ENCODE data around the gene PC.

The PC gene

DNA sequence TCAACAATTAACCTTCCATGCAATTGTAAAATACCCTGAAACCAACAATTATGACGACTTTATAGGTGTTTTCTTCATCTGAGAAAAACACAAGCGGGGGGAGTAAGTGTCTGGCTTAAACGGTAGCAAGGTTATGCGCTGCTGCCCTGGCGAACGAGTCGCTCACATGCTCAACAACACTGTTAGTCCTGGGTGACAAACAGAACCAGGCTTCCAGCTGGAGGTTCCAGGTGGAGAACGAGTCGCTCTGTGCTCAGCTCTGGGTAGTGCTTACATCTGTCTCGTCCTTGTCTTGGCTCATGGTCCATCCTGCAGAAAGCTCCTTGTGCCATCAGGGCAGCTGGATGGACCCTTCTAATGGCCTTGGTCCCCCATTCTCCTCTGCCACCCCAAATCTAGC, 48.2 kb downstream of the PC start:
- DNase-seq, result no peak

DNA sequence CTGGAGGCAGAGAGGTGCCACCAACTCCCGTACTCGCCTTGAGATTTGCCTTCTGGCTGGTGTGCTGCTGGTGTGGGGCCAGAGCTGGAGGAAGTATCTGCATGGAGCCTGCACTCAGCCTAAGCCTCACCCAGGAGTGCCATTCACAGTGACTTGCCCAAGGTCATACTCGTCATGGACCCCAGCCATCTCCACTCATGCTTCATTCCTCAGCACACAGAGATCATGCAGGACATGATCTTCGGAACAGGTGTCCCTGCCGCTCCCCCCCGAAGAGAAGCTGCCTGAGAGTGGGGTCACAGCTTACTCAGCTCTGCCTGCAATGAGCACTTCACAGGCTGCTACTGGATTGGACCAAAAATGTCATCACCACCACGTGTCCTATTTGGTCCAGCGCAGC, 49.0 kb downstream of the PC start:
- DNase-seq, result no peak

DNA sequence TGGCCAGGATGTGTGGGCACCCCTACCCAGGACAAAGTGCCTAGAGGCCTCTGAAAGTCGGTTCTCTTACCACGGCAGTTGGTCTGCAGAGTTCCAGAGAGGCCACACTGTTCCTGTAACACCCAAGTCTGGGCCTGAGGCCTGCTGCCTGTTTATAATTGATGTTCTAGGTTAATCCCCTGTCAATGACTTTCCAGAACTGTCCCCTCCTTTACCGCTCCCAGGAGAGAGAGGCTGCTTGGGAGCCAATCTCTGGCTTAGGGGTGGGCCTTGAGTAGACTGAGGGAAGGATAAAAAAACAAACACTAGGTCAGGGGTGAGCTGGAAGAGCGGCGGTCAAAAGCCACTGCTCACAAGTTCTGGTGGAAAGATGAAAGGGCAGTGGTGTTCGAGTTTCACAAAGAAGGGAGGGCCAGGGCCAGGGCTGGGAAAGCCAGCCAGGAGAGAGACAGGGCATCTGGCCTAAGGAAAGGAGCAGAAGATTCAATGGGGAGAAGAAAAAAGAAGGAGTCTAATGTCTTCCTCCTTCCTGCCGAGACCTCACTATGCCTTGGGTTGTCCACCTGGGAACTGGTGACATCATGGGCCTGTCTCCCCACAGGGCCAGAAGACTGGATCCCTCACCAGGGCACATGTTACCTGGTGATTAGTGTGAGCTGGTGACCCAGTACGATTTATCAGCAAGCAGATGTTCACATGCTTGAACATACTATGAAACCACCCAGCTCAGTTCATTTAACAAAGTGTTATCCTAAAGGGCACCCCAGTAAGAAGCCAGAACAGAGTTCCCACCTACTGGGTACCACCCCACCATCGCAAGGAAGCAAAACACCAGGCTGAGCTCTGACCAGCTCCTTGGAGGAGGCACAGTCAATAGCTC, 50.2 kb downstream of the PC start:
- DNase-seq, result no peak

DNA sequence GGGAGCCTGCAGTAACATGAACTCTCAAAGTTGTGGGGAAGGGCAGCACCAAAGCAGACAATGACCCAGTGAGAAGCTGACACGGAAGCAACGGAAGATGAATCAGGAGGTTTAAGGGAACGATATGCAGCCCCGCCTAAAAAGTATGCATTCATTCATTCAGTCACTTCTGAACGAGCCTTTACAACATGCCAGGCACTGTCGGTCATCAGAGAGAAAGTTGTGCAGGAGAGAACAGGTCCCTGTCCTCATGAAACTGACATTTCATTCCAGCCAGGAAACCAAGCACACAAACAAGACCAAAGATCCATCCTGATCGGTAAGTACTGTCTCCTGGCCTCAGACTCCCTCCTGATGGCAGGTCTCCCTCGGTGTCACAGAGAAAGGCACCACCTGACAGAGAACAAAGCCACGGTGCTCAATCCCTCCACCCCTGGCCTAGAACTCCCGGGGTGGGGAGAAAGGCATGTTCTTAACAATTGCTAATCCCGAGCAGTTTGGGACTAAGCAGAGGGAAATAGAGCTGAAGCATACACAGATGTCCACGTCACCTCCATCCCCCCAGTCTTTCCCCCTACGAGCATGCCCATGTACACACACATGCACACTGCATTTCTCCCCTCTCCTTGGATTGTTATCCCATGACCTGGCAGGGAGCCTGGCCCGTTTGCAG, 52.0 kb downstream of the PC start:
- no peak for DNase-seq

DNA sequence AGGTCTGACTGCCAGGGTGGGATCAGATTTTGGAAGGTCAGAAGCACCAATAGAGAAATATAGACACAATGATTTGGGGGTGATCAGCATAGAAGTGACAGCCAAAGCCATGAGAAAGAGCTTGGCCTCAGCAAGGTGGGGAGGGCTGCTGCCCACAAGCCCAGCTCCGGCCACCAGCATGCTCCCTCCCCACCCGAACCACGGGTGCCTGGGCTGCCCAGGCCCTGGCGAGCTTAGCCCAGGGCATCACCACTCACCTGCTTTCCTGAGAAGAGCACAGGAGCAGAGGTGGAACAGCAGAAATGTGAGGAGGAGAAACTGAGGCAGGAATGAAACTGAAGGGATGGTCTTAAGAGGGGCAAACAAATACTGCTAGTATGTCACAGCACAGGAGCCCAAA, 52.6 kb downstream of the PC start:
- DNase-seq, result no peak

DNA sequence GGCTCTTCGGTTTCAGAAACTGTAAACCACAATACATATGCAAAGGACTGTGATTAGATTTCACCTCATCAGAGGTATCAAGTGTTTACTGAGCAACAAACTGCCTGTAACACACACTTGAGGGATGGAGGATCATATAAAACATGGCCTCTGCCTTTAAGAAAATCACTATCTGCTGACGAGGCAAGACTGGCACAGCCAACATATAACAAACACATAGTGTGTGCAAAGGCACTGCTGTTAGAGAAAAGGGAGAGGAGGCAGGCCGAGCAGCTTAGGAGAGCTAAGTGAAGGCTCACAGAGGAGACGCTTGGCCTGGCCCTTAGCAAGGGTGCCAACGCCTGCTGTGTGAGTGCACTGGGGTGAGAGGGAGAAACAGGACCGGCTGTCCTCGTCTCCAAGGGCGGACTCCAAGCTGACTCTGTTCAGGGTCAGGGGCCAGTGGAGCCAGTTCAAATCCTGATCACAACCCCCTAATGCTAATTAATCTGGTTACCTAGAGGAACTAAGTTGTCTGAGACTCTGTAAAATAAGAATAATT, 53.1 kb downstream of the PC start:
- DNase-seq, result no peak

DNA sequence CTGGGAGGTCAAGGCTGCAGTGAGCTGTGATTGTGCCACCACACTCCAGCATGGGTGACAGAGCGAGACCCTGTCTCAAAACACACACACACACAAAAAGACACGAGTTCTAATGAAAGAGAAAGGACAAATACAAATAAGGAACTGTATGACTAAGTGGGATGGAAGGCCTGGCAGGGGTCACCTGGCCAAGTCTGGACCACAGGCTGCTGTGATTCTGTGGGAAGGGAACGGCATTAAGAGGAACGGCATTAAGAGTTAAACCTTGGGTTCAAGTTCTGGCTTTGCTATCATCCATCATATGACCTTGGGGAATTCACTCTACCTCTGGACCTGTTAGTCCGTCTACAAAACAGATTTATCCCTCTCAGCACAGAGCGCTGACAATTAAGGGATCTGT, 53.6 kb downstream of the PC start:
- no peak for DNase-seq

DNA sequence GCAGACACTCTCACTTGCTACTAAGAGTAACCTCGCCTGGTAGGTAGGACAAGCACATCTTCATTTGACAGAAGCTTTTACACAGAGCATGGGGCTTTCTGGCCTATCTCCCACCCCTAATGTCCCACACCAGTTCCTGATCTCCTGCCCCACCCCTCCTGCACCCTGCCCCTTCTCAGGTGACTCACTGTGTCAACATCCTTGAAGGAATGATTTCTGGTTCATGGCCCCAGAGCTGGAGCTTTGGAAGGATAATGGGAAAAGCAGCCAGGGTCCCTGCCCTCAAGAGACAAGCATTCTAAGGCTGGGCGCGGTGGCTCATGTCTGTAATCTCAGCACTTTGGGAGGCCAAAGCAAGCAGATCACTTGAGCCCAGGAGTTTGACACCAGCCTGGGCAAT, 54.1 kb downstream of the PC start:
- DNase-seq, result no peak

DNA sequence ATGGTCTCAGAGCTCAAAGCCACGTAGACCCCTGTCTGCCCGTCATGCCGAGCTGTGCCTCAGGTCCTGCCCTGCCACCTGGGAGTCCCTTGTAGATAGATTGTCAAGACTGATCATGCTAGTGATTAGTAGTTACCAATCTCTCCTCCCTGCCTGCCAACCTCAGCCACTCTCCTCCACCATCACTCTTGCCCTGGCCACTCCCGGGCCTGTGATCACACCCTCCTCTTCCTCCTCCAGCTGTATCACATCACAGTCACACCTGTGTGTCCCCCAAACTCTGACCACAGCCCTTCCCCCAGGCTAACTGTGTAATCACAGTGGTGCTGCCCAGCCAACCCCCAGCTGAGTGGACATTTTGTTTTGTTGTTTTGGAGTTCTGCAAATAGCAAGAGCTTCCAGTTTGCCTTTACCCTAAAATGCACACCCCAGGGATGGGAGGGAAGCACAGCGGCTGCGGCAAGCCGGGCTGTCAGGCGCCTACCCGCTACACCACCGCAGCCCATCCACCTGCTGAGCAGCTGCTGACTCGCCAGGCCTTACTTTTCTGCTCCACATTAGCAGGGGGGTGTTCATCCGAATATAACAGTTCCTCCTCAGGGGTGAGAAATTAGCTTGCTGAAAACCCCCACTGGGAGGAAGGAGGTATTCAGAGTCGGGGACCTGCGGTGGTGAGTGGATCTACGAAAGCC, 55.6 kb downstream of the PC start:
- DNase-seq, result no peak

DNA sequence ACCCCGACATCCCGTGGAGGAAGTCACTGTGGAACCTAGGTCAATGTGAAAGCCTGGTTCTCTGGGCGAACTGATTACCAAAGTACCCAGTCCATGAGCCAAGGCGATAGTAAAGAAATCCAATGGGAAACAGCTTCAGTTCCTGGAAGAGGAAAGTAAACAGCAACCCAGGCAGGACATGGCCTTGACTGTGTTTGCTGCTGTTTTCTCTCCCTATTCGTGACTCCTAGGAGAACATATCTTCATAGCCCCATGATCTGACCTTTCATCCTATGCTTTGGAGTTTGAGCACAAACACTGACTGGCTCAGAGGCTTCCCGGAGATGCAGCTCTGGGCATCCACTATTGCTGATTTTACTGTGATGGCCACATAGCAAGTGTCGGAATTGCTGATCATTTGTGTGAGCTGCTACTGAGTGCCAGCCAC, 56.2 kb downstream of the PC start:
- no peak for DNase-seq

DNA sequence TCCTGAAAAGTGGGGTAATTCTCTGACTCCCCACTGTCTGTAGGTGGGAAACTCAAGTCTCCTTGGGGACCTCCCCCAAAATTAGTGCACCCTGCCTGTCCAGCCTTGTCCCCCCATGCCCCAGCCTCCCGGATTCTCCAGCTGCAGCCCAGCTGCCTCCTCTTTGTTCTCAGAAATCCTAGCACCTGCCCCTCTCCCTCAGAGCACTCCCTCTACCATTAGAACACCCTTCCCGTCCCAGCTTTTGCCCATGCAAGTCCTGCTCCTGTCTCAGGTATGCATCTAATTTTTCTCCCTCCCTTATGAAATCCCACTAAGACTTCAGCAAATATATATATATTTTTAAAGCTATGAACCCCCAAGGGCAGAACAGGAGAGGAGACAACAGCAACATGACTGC, 64.0 kb downstream of the PC start:
- no peak for DNase-seq

DNA sequence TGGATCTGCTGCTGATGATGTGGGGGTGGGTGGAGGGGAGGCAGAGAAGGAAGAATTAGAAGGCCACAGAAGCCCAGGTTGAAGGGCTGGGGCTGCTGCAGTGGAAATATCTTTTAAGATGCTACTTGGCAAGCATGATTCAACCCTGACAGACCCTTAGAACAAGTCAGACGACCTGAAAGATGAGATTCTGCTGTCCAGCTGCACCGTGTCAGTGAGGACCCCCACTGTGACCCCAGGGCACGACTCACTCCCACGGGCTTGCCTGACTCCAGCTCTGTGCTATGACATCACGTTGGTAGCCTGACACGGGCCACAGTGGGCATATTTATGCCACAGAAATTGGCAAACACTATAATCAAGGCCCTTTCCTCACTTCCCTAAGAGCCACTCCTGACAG, 65.3 kb downstream of the PC start:
- DNase-seq, result no peak

DNA sequence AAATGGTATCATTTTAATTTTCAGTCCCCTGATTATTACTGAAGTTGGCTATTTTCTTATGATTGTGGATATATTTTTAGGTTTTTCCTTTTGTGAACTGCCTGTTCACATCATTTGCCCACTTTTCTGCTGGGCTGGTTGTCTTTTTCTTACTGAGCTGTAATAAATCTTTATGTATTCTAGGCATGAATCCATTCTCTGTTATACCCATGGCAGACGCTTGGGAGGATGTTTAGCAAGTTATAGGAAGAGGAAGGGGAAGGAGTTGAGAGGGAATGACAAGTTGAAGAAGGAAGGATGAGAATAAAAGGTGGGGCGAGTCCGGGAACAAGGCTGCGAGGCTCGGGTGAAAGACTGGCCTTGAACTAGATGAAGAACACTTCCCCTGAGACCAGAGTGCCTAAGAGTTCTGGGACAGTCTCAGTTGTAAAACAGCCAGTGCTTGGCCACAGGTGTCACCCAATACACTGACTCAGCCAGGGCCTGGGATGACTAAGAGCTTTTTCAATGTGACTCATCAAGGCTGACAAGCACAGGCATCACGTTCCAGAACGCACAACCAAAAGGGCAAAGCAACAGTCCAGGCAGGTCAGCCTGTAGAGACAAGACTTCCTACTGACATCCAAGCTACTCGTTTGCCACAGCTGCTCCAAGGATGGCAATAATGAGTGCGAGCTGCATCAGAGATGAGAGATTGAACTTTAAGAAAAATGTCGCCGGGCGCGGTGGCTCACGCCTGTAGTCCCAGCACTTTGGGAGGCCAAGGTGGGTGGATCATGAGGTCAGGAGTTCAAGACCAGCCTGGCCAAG, 66.1 kb downstream of the PC start:
- peak; percentile 45 for DNase-seq

DNA sequence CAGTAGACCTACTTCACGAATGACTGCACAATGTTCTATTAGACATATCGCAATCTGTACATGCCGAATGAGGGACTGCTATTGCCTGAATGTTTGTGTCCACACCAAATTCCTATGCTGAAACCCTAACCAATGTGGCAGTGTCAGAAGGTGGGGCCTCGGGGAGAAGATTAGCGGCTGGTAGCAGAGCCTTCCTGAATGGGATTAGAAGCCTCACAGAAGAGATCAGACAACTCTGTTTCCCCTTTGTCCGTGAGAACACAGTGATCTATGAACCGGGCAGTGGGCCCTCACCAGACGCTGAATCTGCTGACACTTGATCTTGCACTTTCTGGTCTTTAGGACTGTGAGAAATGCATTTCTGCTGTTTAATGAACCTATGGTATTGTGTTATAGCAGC, 68.2 kb downstream of the PC start:
- no peak for DNase-seq

DNA sequence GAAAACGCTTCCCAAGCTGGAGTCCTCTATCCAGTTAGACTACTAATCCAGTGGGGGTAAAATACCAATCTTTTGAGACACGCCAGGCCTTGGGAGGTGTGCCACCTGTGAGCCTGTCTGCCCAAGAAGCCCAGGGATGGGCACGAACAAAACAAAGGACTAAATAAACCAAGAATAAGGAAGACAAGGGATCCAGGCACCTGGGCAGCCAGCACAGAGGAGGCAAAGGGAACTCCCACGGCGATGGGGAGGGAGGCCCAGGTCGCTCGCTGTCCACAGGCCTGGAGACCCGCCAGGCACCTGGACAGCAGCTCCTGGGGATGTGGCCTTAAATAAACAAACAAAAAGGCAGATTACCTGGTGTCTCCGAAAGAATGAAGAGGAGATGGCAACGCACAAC, 69.9 kb downstream of the PC start:
- no peak for DNase-seq

DNA sequence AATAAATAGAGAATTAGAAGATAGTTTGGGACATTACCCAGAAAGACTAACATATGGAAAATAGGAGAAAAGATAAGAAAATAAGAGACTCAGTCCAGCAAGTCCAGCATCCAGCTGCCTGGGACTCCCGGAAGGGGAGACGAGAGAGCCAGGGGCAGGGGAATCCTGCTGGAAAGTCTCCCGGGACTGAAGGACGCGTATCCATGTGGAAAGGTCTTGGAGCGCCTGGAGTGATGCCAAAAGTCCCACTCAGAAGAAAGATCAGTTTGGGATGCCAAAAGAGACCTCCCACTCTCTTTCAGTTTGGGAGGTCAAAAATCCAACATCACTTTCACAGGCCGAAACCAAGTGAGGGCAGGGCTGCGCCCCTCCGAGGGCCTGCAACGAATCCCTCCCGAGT, 70.7 kb downstream of the PC start:
- DNase-seq, result no peak

DNA sequence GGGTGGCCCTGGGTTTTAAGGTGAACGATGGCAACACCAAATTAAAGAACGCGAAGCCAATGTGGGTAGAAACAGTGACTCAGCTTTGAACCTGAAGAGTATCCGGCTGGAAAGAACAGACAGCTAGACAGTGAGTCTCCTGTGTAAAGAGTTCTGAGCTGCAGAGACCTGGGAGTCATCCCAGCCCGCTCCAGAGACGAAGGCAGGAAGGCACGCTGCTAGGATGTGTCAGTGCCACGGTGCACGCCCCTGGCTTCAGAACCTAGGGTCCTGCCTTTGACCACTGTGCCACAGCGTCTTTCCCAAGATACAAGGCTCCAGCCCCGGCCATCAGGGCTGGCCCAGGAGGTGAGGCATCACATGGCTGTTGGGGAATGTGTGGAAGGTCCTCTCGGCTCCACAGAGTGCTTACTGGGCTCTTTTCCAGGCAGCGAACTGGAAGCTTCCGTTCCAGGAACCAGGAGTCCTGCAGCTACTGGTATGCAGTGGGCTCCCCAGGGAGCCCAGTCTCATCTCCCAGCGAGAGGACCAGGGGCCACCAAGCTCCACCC, 71.4 kb downstream of the PC start:
- no peak for DNase-seq

DNA sequence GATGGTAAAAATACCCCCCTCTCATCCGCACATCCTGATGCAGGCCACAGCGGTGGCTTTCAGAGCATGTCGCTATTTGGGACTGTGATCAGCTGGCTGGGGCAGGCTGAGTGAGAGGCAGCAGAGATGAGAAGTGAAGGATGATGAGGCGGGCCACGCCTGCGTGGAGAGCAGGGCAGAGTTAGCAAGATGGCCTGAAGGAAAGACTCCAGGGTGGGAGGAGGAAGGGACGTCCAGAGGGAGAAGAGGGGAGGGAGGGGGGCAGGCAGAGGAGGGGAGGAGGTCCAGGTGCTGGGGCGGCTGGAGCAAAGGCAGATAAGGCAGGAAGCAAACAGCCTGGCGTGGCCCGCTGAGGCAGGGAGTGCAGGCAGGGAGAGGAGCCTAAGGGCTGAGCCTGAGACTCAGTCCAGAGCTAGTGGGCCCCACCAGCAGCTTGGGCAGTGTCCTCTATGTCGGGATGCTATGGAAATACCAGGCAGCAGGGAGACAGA, 72.2 kb downstream of the PC start:
- no peak for DNase-seq

DNA sequence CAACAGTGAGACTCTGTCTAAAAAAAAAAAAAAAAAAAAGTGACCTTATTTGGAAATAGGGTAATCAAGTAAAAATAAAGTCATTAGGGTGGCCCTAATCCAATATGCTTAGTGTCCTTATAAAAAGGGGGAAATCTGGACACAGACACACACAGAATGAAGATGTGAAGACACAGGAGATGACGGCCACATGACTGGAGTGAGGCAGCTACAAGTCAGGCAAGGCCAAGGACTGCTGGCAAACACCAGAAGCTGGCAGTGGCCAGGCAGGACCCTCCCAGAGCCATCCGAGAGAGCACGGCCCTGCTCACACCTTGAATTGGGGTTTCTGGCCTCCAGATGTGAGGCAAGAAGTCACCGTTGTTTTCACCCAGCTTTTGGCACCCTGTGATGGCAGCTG, 72.7 kb downstream of the PC start:
- no peak for DNase-seq

DNA sequence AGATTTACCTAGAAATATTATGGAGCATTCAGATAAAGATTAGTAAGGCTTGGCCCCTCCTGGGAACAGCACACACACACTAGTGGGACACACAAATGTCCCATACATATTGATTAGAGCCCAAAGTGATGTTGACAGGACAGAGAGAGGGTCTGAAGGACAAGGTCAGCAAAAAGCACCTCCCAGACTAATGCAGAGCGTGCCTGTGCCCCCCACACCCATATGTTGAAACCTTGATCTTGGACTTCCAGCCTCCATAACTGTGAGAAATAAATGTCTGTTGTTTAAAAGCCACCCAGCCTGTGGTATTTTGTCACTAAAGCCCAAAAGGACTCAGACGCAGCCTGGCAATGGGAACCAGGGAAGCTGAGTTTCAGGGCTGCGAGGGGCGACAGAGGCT, 73.7 kb downstream of the PC start:
- no peak for DNase-seq

DNA sequence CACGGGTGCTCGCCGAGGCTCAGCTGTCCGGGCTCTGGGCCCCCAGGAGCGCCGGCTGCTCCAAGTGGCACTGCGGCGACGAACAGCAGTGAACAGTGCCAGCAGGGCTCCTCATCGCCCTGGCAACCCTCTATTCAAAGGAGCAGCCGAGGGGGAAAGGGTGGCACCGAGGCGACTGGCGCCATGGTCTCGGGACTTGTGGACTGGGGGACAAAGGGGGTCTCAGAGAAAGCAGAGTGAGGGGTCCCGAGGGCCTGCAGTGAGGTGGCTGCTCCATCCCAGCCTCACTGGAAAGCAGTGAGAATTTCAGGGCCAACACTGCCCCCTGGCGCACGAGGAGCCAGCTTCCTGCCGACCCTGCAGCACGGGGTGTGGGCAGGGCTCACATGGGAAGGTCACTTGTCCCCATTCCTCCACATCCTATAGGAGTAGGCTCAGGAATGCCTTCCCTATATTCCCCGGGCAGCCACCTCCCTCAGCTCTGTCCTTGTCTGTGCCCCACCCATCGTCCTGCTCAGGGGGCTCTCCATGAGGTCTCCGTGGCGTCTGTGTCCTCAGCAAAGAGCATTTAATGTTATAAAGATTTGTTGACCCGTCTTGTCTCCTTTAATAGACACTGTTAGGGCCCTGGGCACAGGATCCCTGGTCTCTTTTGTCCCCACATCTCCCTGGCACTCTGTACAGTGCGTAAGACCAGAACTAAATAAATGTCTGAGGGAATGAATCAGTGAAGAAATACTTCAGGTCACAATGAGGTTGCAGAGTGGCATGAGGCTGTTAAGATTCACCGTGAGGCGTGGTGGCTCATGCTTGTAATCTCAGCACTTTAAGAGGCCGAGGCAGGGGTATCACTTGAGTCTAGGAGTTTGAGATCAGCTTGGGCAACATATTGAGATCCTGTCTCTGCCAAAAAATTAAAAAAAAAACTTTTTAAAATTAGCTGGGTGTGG, 74.9 kb downstream of the PC start:
- DNase-seq, result peak; percentile 65

Measured in activated naive CD4-positive, alpha-beta T cell treated with anti-CD3 and anti-CD28 coated beads, Interleukin-2, amount 50 U/mL, for 16 hours (primary cell).